Trophoblast cell (in vitro differentiated cells and primary cell): ENCODE data around the gene ZBTB7C.

ENCODE experiments used
- DNase-seq, 2 donors: peaks; one replicate each; pipeline ENCODE4 v3.0.0-alpha.2; 2016
- H2AFZ ChIP-seq: 2 replicates; pipeline ENCODE4 v1.6.1; 2013; ENCODE audit warnings: low read length, moderate library complexity, mild to moderate bottlenecking; ENCODE audit not compliant: insufficient read depth, poor library complexity
- H2AK5ac ChIP-seq: 2 replicates; pipeline ENCODE4 v1.6.1; 2013; ENCODE audit warnings: mild to moderate bottlenecking, low read length
- H2BK120ac ChIP-seq: 2 replicates; pipeline ENCODE4 v1.6.1; 2013; ENCODE audit warnings: low read length, mild to moderate bottlenecking, moderate library complexity; ENCODE audit not compliant: insufficient read depth, poor library complexity
- H2BK12ac ChIP-seq: 2 replicates; pipeline ENCODE4 v1.6.1; 2013; ENCODE audit warnings: mild to moderate bottlenecking, low read length, moderate library complexity
- H2BK5ac ChIP-seq: 2 replicates; pipeline ENCODE4 v1.6.1; 2013; ENCODE audit warnings: low read length, low read depth, moderate library complexity, mild to moderate bottlenecking; ENCODE audit not compliant: poor library complexity
- H3K14ac ChIP-seq: 2 replicates; pipeline ENCODE4 v1.6.1; 2013; ENCODE audit warnings: mild to moderate bottlenecking, low read length
- H3K18ac ChIP-seq: 2 replicates; pipeline ENCODE4 v1.6.1; 2013; ENCODE audit warnings: mild to moderate bottlenecking, low read length
- H3K23ac ChIP-seq: 2 replicates; pipeline ENCODE4 v1.6.1; 2013; ENCODE audit warnings: low read length
- H3K27ac ChIP-seq: 2 replicates; pipeline ENCODE4 v1.5.1; 2013; ENCODE audit warnings: low read depth, mild to moderate bottlenecking, inconsistent platforms, low read length, moderate library complexity
- H3K27me3 ChIP-seq: 2 replicates; pipeline ENCODE4 v1.6.1; 2013; ENCODE audit warnings: inconsistent platforms, mild to moderate bottlenecking, low read length, moderate library complexity; ENCODE audit not compliant: insufficient read depth
- H3K36me3 ChIP-seq, 2 experiments: 1 replicate in 1 of 2; 2 replicates in 1 of 2; pipeline ENCODE4 v1.6.1; 2013; ENCODE audit warnings: low read length in 2 of 2, mild to moderate bottlenecking in 2 of 2, moderate library complexity in 1 of 2; ENCODE audit not compliant: insufficient read depth in 2 of 2, control insufficient read depth in 1 of 2
- H3K4ac ChIP-seq: 2 replicates; pipeline ENCODE4 v1.6.1; 2013; ENCODE audit warnings: low read depth, mild to moderate bottlenecking, low read length, moderate library complexity
- H3K4me1 ChIP-seq, 2 experiments: 1 replicate in 1 of 2; 2 replicates in 1 of 2; pipeline ENCODE4 v1.6.1; 2013; ENCODE audit warnings: low read length in 2 of 2, mild to moderate bottlenecking in 2 of 2, moderate library complexity in 1 of 2; ENCODE audit not compliant: insufficient read depth in 2 of 2, control insufficient read depth in 1 of 2
- H3K4me2 ChIP-seq: 2 replicates; pipeline ENCODE4 v1.6.1; 2013; ENCODE audit warnings: inconsistent platforms, mild to moderate bottlenecking, low read length, moderate library complexity
- H3K4me3 ChIP-seq: 2 replicates; pipeline ENCODE4 v1.5.1; 2013; ENCODE audit warnings: mild to moderate bottlenecking, low read depth, low read length, inconsistent platforms
- H3K79me1 ChIP-seq: one replicate; pipeline ENCODE4 v1.6.1; 2013; ENCODE audit warnings: low read length
- H3K79me2 ChIP-seq: 2 replicates; pipeline ENCODE4 v1.6.1; 2013; ENCODE audit warnings: low read length, mild to moderate bottlenecking; ENCODE audit not compliant: control insufficient read depth, insufficient read depth, poor library complexity
- H3K9ac ChIP-seq: 2 replicates; pipeline ENCODE4 v1.6.1; 2013; ENCODE audit warnings: mild to moderate bottlenecking, low read length
- H3K9me3 ChIP-seq: 2 replicates; pipeline ENCODE4 v1.6.1; 2013; ENCODE audit warnings: low read depth, mild to moderate bottlenecking, control low read depth, inconsistent platforms, low read length; ENCODE audit not compliant: insufficient read depth
- H4K12ac ChIP-seq: 2 replicates; pipeline ENCODE4 v1.6.1; 2013; ENCODE audit warnings: low read depth, mild to moderate bottlenecking, low read length, moderate library complexity
- H4K8ac ChIP-seq: 2 replicates; pipeline ENCODE4 v1.6.1; 2013; ENCODE audit warnings: low read depth, mild to moderate bottlenecking, low read length, moderate library complexity
- H4K91ac ChIP-seq: one replicate; pipeline ENCODE4 v1.6.1; 2013; ENCODE audit warnings: low read depth, mild to moderate bottlenecking, low read length, moderate library complexity
- WGBS: extraction: QIAGEN DNeasy Blood & Tissue Kit; methylation state at CpG from one replicate; pipeline ENCODE4 v1.1.7; 2013; ENCODE audit warnings: missing lambda C conversion rate; ENCODE audit not compliant: insufficient read length, insufficient coverage; ENCODE audit errors: extremely low coverage; 5-methylcytosine and 5-hydroxymethylcytosine counted together

Gene ZBTB7C

GRCh38 chr18:48084041-48084757 is 325.0 kb downstream of the ZBTB7C start:
- no peak overlapping the region for H2AFZ ChIP-seq
- no peak overlapping the region for H3K4ac ChIP-seq
- H4K12ac ChIP-seq = no peak overlapping the region
- H3K4me3 ChIP-seq = no peak overlapping the region
- H3K9me3 ChIP-seq = no peaks in the 10 kb centered on the region
- WGBS = no CpG with 5 or more reads among the region's 13 CpGs
- no peak overlapping the region for H4K91ac ChIP-seq
- H3K23ac ChIP-seq = no peak overlapping the region
- H3K79me1 ChIP-seq = no peaks in the 10 kb centered on the region
- no peak overlapping the region for H2BK120ac ChIP-seq
- H3K79me2 ChIP-seq = no peaks in the 10 kb centered on the region
- DNase-seq = no peak
- H2AK5ac ChIP-seq = no peak overlapping the region
- no peak overlapping the region for H3K18ac ChIP-seq
- no peak overlapping the region for H4K8ac ChIP-seq
- no peak overlapping the region for H2BK12ac ChIP-seq
- H3K27ac ChIP-seq = no peak overlapping the region
- H3K9ac ChIP-seq = no peak overlapping the region
- no peaks in the 10 kb centered on the region for H3K27me3 ChIP-seq
- H3K14ac ChIP-seq = no peak overlapping the region
- H3K36me3 ChIP-seq = no peaks in the 10 kb centered on the region
- H3K4me1 ChIP-seq = peaks cover 0 to 2% of the 10 kb centered on the region in 2 experiments
- no peak overlapping the region for H3K4me2 ChIP-seq
- no peak overlapping the region for H2BK5ac ChIP-seq

- H2BK12ac ChIP-seq = no peak overlapping the region
- no peak overlapping the region for H3K4ac ChIP-seq
- no peak overlapping the region for H3K18ac ChIP-seq
- no peaks in the 10 kb centered on the region for H3K79me2 ChIP-seq
- H3K9ac ChIP-seq = no peak overlapping the region
- H3K4me3 ChIP-seq = no peak overlapping the region
- H2BK120ac ChIP-seq = no peak overlapping the region
- no peaks in the 10 kb centered on the region for H3K9me3 ChIP-seq
- H3K14ac ChIP-seq = no peak overlapping the region
- no peak overlapping the region for H2AFZ ChIP-seq
- no peak overlapping the region for H4K12ac ChIP-seq
- DNase-seq = no peak
- no peak overlapping the region for H2AK5ac ChIP-seq
- H3K4me2 ChIP-seq = no peak overlapping the region
- no CpG with 5 or more reads among the region's 4 CpGs for WGBS
- no peaks in the 10 kb centered on the region for H3K4me1 ChIP-seq
- no peak overlapping the region for H3K23ac ChIP-seq
- H3K36me3 ChIP-seq = no peaks in the 10 kb centered on the region
- no peaks in the 10 kb centered on the region for H3K79me1 ChIP-seq
- no peak overlapping the region for H4K8ac ChIP-seq
- H4K91ac ChIP-seq = no peak overlapping the region
- H2BK5ac ChIP-seq = no peak overlapping the region
- no peak overlapping the region for H3K27ac ChIP-seq
- no peaks in the 10 kb centered on the region for H3K27me3 ChIP-seq
Measured at GRCh38 chr18:48080546-48080945, 328.6 kb downstream of the ZBTB7C start.

- H3K79me1 ChIP-seq = no peaks in the 10 kb centered on the region
- no peak for DNase-seq
Measured at GRCh38 chr18:48079885-48080284, 329.3 kb downstream of the ZBTB7C start.

GRCh38 chr18:48078448-48078847 is 330.7 kb downstream of the ZBTB7C start:
- H3K9ac ChIP-seq = no peak overlapping the region
- DNase-seq = no peak
- H3K36me3 ChIP-seq = no peaks in the 10 kb centered on the region
- no peaks in the 10 kb centered on the region for H3K79me1 ChIP-seq
- no peak overlapping the region for H4K8ac ChIP-seq
- H3K27me3 ChIP-seq = no peaks in the 10 kb centered on the region
- H2AFZ ChIP-seq = no peak overlapping the region
- H4K91ac ChIP-seq = no peak overlapping the region
- no peak overlapping the region for H3K4ac ChIP-seq
- H3K9me3 ChIP-seq = no peaks in the 10 kb centered on the region
- H3K23ac ChIP-seq = no peak overlapping the region
- no peak overlapping the region for H2BK120ac ChIP-seq
- no peak overlapping the region for H3K4me3 ChIP-seq
- no peak overlapping the region for H3K18ac ChIP-seq
- no CpG with 5 or more reads among the region's 4 CpGs for WGBS
- H3K4me1 ChIP-seq = no peaks in the 10 kb centered on the region
- H3K79me2 ChIP-seq = no peaks in the 10 kb centered on the region
- no peak overlapping the region for H2BK5ac ChIP-seq
- no peak overlapping the region for H3K27ac ChIP-seq
- no peak overlapping the region for H2BK12ac ChIP-seq
- no peak overlapping the region for H2AK5ac ChIP-seq
- H3K14ac ChIP-seq = no peak overlapping the region
- no peak overlapping the region for H4K12ac ChIP-seq
- H3K4me2 ChIP-seq = no peak overlapping the region

More at GRCh38 chr18:48079885-48080284, 329.3 kb downstream of the ZBTB7C start:
- Histone ChIP-seq H3K18ac (no peak overlapping the region), H3K4me2 (no peak overlapping the region), H2AFZ (no peak overlapping the region), H3K23ac (no peak overlapping the region), H3K4me1 (no peaks in the 10 kb centered on the region), H3K4ac (no peak overlapping the region), H3K27ac (no peak overlapping the region), H4K12ac (no peak overlapping the region), H4K91ac (no peak overlapping the region), H3K36me3 (no peaks in the 10 kb centered on the region), H3K79me2 (no peaks in the 10 kb centered on the region), H3K14ac (no peak overlapping the region), H3K27me3 (no peaks in the 10 kb centered on the region), H2BK120ac (no peak overlapping the region), H3K9ac (no peak overlapping the region), H3K4me3 (no peak overlapping the region), H2BK5ac (no peak overlapping the region), H3K9me3 (no peaks in the 10 kb centered on the region), H2AK5ac (no peak overlapping the region), H4K8ac (no peak overlapping the region), H2BK12ac (no peak overlapping the region)
- WGBS = no CpG with 5 or more reads among the region's 5 CpGs
